GM19455 (cell line): ENCODE data around the gene GNAT1.
A peak's percentile ranks its signal among the peaks of the same experiment; 100 is the strongest.
"Not testable (repeated sequence)": the region's sequence is repeated elsewhere in the genome, so short reads cannot be mapped to it uniquely, and the experiment has no call there.

Source experiments
- ATAC-seq: cut with Tn5 transposase; IDR thresholded peaks from one replicate; pipeline ENCODE4 v1.9.1; 2021; ENCODE audit not compliant: unreplicated experiment

GNAT1 gene

DNA sequence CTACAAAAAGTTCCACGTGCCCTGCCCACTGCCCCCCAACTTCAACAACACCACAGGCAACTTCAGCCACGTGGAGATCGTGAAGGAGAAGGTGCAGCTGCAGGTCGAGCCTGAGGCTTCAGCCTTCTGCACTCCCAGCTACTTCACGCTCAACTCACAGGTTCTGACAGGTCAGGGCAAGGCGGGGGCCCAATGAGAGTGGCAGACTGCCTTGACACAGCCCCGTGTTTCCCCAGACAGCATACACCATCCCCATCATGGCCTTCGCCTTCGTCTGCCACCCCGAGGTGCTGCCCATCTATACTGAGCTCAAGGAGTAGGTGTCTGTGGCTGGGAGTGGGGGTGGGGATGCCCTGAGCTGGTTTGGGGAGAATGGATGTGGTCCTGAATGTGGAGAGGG, 26.3 kb downstream of the GNAT1 start:
- no peak for ATAC-seq

DNA sequence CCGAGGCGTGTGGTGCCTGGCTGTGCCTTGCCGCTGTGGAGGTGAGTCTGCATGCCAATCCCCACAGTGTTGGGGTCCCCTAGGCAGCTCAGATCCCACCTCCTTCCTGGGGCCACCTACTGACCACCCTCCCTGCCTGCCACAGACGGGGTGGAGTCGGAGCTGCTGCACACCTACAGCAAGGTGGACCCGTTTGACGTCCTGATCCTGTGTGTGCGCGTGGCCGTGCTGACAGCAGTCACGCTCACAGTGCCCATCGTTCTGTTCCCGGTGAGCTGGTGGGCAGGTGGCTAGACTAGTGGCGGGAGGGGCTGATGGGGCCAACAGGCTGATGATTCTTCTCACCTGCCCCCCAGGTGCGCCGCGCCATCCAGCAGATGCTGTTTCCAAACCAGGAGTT, 27.0 kb downstream of the GNAT1 start:
- no peak for ATAC-seq

DNA sequence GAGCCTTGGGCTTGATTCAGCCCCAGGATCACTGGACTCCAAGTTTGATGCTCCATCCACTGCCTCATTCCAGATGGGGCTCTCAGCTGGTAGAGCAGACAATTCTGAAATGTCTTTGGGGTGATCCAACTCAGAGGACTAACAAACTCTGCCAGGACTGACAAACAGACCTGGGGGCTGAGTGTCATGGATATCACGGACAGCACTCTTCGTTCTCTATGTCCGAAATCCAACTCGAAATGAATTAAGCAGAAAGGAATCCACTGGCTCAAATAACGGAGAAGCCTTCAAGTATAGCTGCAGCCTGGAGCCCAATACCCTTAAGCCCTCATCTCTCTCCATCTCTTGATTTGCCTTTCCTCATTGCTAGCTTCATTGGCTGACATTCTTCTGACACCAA, 27.9 kb downstream of the GNAT1 start:
- ATAC-seq, result no peak

DNA sequence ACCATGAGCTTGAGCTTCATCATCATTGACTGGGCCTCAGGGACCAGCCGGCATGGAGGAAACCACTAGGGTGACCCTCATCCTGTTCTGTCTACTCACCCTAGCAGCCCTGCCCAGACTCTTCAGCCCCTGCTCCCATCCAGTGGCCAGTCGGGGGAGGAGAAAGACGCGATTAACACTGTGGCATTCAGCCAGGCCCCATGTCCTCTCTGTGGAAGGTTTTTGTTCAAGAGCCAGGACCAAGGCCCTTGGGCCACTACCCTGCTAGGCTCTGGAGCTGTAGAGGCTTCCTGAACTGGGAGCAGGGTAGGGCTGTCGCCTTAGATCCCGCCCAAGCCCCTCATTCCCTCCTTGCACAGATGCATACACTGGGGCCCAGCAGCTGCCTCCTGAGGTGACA, 28.7 kb downstream of the GNAT1 start:
- no peak for ATAC-seq

DNA sequence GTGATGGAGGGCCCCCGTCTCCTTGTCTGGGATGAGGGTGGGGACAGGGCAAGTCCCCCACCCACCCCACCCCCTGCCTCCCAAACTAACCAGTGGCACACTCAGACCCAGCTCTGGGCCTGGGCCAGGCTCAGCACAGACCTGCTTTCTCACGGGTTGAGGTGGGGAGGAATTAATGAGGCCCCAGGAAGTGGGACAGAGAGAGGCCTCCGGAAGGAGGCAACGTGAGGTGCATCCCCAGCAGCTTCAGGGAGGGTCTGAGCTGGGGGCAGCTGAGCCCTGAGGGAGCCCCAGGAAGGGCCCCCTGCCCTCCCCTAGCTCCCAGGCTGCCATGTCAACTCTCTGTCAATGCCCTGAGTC, 29.6 kb downstream of the GNAT1 start:
- no peak for ATAC-seq

DNA sequence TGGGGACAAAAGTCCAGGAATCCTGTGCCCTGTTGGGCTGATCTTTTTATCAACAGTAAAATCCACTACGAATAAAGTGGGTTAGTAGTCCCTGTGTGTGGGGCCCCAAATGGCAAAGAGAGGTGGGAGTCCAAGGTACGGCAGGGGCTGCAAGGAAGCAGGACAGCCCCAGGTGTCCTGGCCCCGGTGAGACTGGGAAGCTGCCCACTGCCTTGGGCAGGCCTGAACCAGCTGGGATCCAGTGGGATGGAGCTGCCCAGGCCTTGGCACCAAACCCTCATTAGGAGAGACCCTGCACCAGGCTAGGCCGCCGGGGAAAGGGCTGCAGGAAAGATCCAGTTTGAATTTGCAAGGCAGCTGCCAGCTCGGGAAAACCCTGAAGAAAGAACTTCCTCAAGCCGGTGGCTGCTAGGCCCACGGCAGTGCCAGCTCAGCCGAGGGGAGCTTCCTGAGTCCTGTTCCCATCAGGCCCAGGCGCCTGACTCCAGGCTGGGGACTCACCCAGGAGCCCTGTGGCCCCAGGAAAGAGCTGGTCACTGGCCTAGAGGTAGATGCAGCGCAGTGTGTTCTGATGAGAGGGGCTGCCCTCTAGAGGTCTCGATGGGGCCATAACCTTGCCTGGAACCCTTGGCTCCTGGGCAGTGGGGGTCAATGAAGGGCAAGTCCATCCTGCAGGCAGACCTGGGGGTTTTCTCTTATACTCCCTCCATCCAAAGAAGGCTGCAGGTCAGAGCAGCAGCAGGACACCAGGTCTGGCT, 30.2 kb downstream of the GNAT1 start:
- ATAC-seq, result no peak

DNA sequence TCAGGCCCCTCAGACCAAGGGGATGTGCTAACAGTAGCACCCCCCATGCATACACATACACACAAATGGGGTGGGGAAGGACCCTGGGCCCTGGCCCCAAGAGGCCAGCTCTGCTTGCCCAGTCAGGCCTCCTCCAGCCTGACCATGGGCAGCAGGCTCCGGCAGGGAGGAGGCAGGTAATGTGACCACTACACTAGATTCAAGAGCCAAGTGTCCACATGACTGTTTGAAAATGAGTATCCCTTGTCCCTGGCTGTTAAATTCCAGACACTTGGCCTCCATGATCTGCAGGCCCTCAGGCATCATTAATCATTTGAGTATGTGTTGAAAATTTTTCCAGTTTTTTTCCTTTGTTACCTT, 30.7 kb downstream of the GNAT1 start:
- no peak for ATAC-seq

DNA sequence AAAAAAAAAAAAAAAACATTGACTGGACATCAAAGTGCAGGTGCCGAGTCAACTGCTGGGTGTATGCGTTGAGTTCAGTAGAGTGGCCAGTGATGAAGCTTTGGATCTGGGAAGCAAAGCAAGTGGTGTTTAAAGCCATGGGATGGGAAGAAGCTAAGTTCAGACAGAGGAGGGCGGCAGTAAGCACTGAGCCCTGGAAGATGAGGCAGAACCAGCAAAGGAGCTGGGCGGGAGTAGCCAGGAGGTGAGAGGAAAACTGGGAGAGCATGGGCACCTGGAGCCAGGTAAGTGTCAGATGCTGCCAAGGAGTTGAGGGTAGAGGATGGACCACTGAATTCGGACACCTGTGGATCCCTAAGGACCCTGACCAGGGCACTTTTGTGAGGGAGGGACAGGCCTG, 33.2 kb downstream of the GNAT1 start:
- ATAC-seq, result no peak

DNA sequence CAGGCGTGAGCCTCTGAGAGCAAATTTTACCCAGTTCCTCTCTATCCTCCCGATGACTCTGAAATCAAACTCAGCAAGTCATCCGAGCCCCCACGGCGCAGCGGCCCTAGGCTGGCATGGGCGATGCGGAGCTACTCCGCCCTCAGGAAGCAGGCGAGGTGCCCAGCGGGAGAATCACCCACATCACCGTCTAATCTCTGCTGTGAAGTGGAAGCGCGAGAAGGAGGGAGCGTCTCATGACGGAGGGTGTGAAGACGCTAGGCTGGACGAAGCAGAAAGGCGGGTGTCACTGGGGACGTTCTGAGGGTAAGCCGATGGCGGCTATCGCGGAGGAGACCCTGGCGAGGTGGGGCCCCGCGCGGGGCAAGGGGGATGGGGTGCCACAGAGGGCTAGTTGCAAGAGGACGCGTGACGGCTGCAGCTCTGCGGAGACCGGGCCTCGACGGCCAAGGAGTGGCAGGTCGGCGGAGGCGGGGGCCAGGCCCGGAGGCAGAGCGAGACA, 35.5 kb downstream of the GNAT1 start:
- peak; percentile 13 for ATAC-seq

DNA sequence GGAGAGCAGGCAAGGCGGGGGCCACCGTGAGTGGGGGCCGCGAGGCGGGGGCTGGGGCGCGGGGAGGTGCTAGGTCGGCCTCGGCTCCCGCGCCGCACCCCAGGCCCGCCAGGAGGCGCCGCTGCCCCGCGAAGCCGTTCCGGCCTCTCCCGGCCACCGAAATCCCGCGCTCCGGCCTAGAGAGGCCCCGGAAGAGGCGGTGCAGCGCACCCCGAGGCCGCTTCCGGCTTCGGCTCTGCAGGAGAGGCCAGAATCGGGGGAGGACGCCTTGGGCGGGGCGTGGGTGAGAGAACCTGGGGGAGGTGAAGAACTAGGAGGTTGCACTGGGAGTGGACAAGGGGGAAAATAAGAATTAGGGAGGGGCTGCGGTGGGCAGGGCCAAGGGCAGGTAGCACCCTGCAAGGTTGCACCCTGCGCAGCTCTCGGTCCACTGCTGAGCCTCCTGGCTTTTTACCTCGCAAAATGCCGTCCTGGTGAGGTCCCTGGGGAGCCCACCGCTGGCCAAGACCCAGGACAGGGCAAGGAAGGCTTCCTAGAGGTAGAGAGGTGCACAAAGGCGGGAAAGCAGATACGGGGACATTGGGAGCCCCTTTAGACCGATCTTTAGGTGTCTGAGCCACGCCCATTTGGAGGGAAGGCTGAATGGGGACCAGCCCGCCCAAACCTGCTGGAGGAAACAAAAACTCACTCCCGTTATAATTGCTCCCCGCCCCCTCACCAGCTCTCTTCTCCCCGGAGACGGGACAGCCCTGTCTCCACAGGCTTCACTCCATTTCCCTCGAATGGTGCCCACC, 36.2 kb downstream of the GNAT1 start:
- ATAC-seq, result peak; percentile 76

DNA sequence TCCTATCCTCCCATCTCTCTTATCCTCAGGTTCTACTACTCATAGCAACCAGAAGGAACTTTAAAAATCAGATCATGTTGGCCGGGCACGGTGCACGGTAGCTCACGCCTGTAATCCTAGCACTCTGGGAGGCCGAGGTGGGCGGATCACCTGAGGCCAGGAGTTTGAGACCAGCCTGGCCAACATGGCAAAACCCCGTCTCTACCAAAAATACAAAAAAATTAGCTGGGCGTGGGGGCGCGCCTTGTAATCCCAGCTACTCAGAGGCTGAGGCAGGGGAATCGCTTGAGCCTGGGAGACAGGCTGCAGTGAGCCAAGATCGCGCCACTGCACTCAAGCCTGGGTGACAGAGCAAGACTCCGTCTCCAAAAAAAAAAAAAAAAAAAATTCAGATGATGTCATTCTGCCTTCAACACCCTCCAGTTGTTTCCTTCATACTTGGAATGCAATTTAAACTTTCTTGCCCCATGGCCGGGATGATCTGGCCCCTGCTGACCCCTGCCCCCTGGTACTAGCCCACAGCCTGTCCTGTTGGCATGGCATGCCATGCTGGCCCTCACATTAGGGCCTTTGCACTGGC, 36.9 kb downstream of the GNAT1 start:
- ATAC-seq, result not testable (repeated sequence)

DNA sequence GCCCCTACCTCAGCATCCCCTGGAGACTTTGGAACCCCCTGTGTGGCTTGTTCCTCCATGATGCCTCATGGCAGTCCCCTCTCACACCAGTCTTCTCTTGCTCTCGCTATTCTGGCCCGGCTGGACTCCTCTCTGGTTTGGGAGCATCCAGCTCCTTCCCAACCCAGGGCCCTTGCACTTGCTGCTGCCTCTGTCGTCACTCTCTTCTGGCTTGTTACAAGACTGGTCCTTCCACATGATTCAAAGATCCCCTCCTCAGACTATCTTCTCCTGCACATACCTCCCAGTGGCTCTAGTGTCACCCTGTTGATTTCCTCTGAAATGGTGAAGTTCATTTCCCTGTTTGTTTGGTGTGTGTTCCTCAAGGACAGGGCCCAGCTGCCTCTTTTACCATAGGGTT, 38.1 kb downstream of the GNAT1 start:
- no peak for ATAC-seq

DNA sequence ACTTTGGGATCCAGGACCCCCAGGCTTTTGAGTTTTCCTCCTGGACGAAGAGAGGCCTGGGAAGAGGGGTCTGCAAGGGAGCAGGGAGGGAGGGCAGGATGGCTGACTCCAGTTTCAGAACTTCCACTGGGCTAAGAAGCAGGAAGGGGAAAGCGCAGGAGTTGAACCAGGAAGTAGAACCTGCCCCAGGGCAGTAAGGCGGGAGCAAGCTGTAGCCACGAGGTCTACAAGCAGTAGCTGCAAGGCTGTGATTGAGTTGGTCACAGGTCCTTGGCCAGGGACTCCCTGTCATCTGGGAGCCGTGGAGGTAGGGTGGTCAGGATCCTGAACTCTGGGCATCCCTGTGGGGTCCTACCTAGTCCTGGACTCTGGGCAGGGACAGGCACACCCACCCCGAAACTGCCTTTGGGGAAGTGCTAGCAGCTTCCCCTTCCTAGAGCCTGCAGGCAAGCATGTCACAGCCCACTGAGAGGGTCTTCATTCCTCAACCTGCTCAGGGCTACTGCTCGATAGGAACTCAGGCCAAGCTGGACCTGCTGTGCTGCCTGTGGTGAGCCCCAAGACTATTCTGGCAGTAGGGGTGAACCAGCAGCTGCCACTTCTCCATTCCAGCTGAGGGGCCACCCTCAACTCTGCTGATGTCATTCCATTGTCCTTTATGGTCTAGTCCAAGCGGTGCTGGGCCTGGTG, 38.8 kb downstream of the GNAT1 start:
- ATAC-seq, result no peak

DNA sequence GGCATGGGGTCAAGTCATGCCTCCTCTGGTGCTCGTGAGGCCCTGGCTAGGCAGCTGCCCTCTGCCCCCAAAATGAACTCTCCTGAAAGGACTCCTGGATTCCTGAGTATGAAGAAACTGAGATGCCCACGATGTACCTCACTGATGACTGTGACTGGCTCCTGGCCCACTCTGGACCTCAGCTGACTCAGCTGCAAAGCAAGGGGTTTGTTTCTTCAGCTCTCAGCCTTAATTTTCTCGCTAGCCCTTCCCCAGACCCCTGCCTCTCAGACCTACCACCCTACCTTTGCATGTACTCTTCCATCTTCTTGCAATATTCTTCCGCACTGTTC, 39.4 kb downstream of the GNAT1 start:
- no peak for ATAC-seq

DNA sequence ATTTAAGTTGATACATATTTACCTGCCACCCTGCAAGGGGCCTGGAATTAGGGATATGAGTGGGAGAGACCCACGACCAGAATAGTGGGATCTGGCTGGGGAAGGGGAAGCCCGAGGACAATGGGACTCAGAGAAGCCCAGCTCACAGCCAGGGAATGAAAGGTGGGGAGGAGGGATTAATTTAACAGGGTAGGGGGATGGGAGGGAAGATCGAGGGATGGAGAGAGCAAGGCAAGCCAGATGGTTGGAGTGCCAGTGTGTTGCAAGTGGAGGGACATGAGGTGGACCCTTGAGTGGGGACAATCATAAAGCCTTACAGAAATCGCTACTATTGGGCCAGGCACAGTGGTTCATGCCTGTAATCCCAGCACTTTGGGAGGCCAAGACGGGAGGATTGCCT, 40.2 kb downstream of the GNAT1 start:
- ATAC-seq, result no peak

DNA sequence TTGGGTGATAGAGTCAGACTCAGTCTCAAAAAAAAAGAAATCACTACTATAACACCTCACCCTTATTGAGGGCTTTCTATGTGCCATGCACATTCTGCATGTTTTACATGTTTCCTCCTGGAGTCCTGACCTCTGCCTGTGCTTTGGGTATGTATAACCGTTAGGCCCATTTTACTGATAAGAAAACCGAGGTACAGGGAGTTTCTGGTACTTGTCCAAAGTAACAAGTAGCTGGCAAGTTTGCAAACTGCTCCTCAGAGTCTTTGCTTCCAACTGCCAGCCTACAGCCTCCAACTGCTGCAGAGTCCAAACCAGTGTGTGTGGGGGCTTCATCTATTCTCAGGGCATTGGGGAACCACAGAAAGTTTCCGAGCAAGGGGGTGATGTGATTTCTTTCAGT, 40.9 kb downstream of the GNAT1 start:
- no peak for ATAC-seq

DNA sequence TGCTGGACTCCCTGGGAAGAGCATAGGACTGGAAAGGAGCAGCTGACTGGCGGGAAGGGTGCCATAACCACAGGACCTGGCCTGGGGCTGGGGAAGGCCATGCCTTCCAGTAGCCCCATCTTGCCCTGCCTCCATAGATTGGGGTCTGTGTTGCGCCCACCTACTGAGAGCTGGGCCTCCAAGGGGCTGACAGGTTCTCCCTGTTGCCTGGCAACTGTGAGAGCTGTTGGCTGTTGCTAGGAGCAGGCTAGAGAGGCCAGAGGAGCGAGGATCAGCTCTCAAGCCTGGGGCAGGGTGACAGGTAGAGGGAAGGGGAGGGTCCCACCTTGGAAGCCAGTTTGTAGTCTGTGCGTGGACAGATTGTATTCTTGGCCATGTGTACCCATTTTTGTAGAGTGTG, 41.8 kb downstream of the GNAT1 start:
- no peak for ATAC-seq

DNA sequence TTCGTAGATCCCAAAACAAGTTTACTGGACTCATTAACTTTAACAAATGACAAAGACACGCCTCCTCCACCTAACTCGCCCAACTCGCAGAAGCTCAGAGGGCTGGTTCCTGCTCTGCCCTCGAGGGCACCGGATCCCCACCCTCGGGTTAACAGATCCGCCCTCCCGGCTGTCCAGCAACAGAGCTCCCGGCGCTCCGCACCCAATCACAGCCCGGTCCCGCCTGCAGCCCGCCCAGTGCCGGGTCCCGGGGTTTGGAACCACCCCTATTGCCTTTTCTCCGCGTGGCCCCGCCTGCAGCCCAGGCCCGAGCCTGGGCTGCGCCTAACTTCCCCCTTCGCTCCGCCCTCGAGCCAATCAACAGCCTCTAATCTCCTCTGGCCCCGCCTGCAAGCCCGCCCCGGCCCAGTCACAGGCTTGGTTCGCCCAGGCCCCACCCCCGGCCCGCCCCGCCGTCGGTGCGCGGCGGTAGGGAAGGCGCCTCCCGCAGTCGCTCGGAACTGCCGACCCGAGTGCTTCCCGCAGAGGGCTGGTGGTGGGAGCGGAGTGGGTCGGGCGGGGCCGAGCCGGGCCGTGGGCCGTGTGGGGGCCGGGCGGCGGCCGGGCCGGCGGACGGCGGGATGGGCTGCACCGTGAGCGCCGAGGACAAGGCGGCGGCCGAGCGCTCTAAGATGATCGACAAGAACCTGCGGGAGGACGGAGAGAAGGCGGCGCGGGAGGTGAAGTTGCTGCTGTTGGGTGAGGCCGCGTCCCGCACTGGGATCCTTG, 44.5 kb downstream of the GNAT1 start, which contains the start of gene GNAI2:
Gene GNAI2 (plus strand): TSS at position 489 of the 768 bp plus-strand sequence. CDS start 132 bp downstream, at position 621.
- peak; percentile 90 for ATAC-seq

DNA sequence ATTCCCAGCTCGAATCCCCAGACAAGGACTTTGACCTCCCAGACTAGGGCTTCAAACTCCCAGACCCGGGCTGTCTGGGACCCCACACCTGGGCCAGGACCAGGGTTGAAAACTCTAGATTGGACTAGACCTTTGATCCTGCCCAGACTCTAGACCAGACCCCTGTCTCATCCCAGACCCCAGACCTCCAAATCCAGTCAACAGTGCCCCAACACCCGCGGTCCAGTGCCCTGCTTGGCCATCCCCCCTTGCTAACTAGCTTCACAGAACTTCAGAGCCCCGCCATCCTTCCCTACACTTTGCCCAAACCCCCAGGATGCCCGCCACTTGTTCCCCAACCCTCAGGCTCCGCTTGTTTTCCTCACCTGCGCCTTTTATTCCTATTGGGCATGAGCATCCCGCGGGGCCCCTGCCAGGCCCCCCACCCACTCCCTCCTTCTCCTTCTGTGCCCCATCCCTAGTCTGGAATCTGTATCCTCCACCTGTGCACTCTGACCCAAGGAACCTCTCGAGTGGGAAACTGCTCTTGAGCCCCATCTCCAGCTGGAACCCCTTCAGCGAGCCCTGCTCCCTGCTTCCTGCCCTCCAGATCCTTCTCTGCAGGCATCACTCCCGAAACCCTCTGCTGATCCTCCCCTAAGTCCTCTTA, 45.2 kb downstream of the GNAT1 start:
- no peak for ATAC-seq

DNA sequence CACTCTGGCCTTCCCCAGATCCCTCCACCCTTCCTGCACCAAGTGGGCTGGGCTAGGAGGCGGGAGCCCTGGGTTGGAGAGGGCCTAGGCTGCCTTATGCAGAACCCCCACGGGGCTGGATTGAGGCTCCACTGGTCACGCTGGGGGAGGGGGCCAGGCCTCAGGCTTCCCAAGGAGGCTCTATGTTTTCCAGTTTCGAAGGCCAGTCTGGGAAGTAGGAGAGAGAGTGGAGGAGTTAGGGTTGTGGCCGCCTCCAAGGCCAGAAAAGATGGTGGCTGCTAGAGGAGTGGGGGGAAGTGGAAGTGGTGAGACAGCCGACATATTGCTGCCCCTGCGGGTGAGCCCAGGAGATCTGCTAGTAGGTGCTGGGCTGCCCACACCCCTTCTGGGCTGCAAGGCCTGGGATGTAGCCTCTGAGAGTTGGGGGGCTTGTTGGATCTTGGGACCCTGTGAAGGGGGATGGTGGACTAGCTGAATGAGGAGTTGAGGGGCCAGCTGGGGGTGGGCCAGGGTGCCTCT, 45.8 kb downstream of the GNAT1 start:
- no peak for ATAC-seq
